CD4-positive, alpha-beta T cell treated with Interleukin-17A for 1 hour (primary cell): ENCODE measurements around the gene RHOBTB1.
"Not testable (repeated sequence)": the region's sequence is repeated elsewhere in the genome, so short reads cannot be mapped to it uniquely, and the experiment has no call there.

Experiments
- DNase-seq: peaks from one replicate; pipeline ENCODE4 v3.0.0-alpha.2; 2020

RHOBTB1 gene

GRCh38 chr10:60856405-60856804 is 87.6 kb downstream of the RHOBTB1 start:
- DNase-seq: no peak

GRCh38 chr10:60853637-60854036 is 90.3 kb downstream of the RHOBTB1 start:
- no peak for DNase-seq

GRCh38 chr10:60853107-60853506 is 90.9 kb downstream of the RHOBTB1 start:
- DNase-seq: no peak

- no peak for DNase-seq
Measured at GRCh38 chr10:60849740-60850139, 94.2 kb downstream of the RHOBTB1 start.

- no peak for DNase-seq
Measured at GRCh38 chr10:60849217-60849616, 94.8 kb downstream of the RHOBTB1 start.

GRCh38 chr10:60848680-60849079 is 95.3 kb downstream of the RHOBTB1 start:
- DNase-seq: no peak

- no peak for DNase-seq
Measured at GRCh38 chr10:60848126-60848525, 95.9 kb downstream of the RHOBTB1 start.

GRCh38 chr10:60846173-60846572 is 97.8 kb downstream of the RHOBTB1 start:
- DNase-seq: no peak

- DNase-seq: no peak
Measured at GRCh38 chr10:60845038-60845437, 98.9 kb downstream of the RHOBTB1 start.

- no peak for DNase-seq
Measured at GRCh38 chr10:60842694-60843093, 101.3 kb downstream of the RHOBTB1 start.

GRCh38 chr10:60841227-60841626 is 102.8 kb downstream of the RHOBTB1 start:
- not testable (repeated sequence) for DNase-seq

GRCh38 chr10:60835049-60835448 is 108.9 kb downstream of the RHOBTB1 start:
- no peak for DNase-seq

GRCh38 chr10:60834401-60834800 is 109.6 kb downstream of the RHOBTB1 start:
- DNase-seq: no peak

- not testable (repeated sequence) for DNase-seq
Measured at GRCh38 chr10:60832136-60832535, 111.8 kb downstream of the RHOBTB1 start.

GRCh38 chr10:60828489-60828852 is 115.5 kb downstream of the RHOBTB1 start:
- DNase-seq: no peak

- DNase-seq: no peak
Measured at GRCh38 chr10:60827791-60828488, 116.0 kb downstream of the RHOBTB1 start.

GRCh38 chr10:60825520-60825919 is 118.5 kb downstream of the RHOBTB1 start:
- no peak for DNase-seq

GRCh38 chr10:60823324-60823723 is 120.7 kb downstream of the RHOBTB1 start:
- DNase-seq: no peak

GRCh38 chr10:60822809-60823208 is 121.2 kb downstream of the RHOBTB1 start:
- DNase-seq: no peak

GRCh38 chr10:60821656-60822055 is 122.3 kb downstream of the RHOBTB1 start:
- no peak for DNase-seq

GRCh38 chr10:60820093-60820754 is 123.8 kb downstream of the RHOBTB1 start:
- no peak for DNase-seq
